Measurements from ENCODE around the gene PPP1R12B. TPM values are rescaled to one million over a fixed set of nuclear protein-coding genes. Genes with fewer than 3 reads are reported as not detected.
"Not testable (repeated sequence)": the region's sequence is repeated elsewhere in the genome, so short reads cannot be mapped to it uniquely, and the experiment has no call there.

PPP1R12B gene
- total RNA-seq, 1 donor: 40.1 TPM

GRCh38 chr1:202578001-202578504, 229.6 kb downstream of the PPP1R12B start:
- no peak for DNase-seq (ENCODE audit: low read depth in 2 of 3, low spot score in 2 of 3)

GRCh38 chr1:202578565-202578964, 230.1 kb downstream of the PPP1R12B start:
- no peak for DNase-seq (ENCODE audit: low read depth in 2 of 3, low spot score in 2 of 3)

- no peak for DNase-seq (ENCODE audit: low read depth in 2 of 3, low spot score in 2 of 3)
These were observed 231.3 kb downstream of the PPP1R12B start for GRCh38 chr1:202579806-202580205.

- DNase-seq (ENCODE audit: low read depth in 2 of 3, low spot score in 2 of 3): no peak
These were observed 232.1 kb downstream of the PPP1R12B start for GRCh38 chr1:202580619-202581018.

DNA sequence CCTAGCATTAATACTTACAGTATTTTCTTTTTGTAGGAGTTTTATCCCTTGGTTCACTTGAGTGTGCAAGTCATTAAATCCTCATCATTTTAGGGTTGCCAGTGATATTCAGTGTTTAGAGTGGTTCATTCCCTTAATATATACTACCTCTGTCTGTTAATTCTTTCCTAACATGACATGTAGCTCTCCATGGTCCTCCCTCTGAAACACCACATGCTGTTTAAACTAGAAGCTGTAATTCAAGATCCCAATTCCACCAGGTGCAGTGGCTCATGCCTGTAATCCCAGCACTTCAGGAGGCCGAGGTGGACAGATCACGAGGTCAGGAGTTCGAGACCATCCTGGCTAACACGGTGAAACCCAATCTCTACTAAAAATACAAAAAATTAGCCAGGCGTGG, 233.9 kb downstream of the PPP1R12B start:
- not testable (repeated sequence) for DNase-seq (ENCODE audit: low read depth in 2 of 3, low spot score in 2 of 3)

DNA sequence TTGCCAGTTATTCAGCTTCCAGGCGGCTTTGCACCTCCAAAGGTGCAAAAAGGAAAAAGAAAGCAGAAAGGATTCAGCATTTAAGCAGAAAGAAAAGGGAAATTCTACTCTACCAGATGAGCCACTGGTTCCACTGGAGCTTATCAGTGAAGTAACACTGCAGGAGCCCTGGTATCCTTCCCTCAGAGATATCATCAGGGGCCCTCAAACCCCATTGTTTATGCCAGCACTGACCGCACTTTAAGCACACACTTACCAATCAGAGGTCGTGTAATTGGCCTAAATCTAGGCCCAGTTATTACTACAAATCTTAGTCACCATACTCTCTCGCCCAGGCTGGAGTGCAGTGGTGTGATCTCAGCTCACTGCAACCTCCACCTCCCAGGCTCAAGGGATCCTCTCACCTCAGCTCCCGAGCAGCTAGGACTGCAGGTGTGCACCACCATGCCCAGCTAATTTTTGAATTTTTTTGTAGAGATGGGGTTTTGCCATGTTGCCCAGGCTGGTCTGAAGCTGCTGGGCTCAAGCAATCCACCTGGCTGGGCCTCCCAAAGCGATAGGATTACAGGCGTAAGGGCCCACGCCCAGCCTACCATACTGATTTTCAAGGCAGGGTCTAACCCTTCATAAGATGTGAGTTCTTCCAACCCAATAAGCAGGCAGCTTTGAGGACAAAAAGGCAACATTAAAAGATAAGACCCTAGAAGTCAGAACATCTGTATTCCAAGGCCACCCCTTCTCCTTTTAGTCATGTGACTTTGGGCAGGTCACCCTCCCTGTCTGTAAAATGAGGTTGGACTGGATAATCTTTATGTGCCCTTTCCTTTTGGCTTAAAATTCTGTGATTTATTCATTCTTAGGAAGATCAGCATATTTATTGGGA, 236.4 kb downstream of the PPP1R12B start:
- DNase-seq (ENCODE audit: low read depth in 2 of 3, low spot score in 2 of 3): peak in 1 of 3 donors; percentile 53

- no peak for DNase-seq (ENCODE audit: low read depth in 2 of 3, low spot score in 2 of 3)
These were observed 237.1 kb downstream of the PPP1R12B start for GRCh38 chr1:202585590-202585933.

GRCh38 chr1:202586018-202586821, 237.7 kb downstream of the PPP1R12B start:
- peak in 2 of 3 donors; percentile 26 to 67 for DNase-seq (ENCODE audit: low read depth in 2 of 3, low spot score in 2 of 3)

DNA sequence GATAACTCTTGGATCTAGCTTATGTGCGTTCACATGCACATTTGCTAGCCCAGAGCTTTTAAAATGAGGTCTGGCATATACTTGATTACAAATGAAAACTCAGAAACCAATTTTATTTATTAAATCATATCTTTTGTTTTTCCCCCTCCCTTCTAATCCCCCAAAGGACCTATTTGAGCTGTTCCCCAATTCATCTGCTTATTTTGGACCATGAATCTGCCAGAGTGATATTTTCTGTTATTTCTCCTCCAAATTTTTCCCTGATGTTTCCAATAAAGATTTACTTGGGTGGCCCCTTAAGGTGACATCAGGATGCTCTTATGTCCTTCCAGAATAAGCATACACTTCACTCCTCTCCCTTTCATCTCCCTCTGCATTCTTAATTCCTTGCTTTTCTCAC, 238.4 kb downstream of the PPP1R12B start:
- no peak for DNase-seq (ENCODE audit: low read depth in 2 of 3, low spot score in 2 of 3)

DNA sequence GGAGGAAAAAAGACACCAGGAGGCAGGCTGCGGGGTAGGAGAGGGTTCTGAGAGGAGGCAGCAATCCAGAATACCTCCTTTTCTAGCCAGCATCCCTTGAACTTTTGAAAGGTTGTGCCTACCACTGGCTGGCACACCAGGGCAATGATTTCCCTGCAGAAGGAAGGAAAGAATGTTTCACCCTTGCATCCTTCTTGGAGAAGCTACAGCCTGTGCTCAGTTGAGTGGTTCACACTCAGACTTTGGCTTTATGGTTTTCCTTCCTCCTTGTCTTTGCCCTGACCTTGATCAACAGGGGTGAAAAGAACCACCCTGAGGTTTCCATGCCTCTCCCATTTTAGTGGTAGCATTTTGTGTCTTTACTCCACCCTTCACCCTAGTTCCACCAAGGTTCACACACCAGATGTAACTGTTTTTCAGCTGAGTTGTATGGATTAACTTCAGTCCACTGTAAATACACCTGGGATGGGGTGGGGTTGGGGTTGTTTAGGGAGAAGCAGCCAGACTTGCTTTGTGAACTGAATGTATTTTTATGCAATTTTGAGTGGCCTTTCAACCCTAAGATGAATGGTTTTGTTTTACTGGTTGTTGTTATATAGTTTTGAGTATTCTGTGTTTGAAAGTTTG, 239.5 kb downstream of the PPP1R12B start:
- DNase-seq (ENCODE audit: low read depth in 2 of 3, low spot score in 2 of 3): no peak

GRCh38 chr1:202588503-202589189, 240.1 kb downstream of the PPP1R12B start:
- no peak for DNase-seq (ENCODE audit: low read depth in 2 of 3, low spot score in 2 of 3)

DNA sequence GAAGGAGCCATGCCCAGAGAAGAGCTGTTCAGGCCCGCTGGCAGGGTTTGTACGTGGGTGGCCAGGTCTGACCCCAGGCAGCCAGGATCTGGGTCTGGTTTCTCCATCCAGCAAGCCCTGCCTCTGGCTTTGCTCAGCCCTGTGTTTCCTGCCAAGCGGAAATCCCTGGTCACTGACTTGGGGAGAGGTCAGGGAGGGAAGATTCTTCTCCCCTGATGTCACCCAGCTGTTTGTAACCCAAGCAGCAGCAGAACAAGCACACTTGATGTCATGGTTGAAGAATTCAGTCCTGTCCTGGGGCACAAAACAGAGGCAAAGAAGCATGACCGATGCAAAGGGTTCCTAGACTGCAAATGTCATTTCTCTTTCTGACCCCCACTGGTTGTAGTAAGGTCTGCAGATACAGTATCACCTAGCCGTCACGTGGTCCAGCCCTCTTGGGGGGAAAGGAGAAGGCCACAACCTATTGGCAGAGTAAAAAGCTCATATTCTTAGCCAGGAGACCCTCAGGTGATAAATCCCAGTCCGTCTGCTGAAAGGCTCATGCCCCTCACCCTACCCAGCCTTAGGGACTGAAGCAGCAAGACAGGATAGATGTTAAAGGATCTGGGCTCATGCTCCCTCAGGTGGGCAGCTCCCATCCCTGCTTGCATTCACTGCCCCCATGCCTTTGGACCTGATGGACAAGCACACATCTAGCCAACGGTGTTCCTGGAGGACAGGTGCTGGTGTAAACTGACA, 240.9 kb downstream of the PPP1R12B start:
- no peak for DNase-seq (ENCODE audit: low read depth in 2 of 3, low spot score in 2 of 3)

DNA sequence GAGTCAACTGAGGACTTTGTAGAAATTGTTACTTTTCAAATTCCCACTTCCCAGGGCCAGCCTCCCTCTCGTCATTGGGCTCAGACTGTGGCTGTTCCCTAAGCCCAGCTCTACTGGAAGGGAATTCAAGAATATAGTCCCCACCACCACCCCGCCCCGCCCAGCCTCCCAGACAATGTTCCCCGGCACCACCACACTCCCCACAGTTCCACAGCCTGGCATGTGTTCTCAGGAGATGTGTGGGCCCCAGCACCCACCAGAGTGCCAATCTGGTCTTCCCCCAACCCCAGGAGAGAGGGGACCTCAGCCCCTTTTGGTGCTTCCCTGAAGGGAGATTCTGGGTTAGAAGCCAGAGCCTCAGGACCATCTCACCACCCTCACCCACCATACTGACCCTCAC, 241.6 kb downstream of the PPP1R12B start:
- no peak for DNase-seq (ENCODE audit: low read depth in 2 of 3, low spot score in 2 of 3)

DNA sequence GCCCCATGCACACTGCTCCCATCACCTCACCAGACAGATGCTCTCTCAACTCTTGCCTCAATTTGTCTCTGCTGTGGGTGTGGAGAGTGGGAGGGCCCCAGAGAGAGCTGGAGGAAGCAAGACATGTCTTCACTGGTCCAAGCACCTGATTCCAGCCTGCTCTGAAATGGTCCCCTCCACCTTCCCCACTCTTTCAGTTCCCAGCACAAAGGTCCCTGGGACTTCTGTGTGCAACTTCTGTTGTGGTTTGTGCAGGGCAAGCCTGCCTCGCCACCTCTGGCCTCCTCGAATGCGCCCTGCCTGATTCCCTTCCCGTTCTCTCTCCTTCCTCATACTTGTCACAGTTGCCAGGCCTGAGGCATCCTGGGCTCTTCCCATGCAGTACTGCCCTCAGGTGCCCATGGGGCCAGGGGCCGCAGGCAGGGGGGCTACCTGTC, 242.5 kb downstream of the PPP1R12B start:
- no peak for DNase-seq (ENCODE audit: low read depth in 2 of 3, low spot score in 2 of 3)

- no peak for DNase-seq (ENCODE audit: low read depth in 2 of 3, low spot score in 2 of 3)
These were observed 243.0 kb downstream of the PPP1R12B start for GRCh38 chr1:202591515-202591914.

GRCh38 chr1:202592146-202592545, 243.6 kb downstream of the PPP1R12B start:
- no peak for DNase-seq (ENCODE audit: low read depth in 2 of 3, low spot score in 2 of 3)

DNA sequence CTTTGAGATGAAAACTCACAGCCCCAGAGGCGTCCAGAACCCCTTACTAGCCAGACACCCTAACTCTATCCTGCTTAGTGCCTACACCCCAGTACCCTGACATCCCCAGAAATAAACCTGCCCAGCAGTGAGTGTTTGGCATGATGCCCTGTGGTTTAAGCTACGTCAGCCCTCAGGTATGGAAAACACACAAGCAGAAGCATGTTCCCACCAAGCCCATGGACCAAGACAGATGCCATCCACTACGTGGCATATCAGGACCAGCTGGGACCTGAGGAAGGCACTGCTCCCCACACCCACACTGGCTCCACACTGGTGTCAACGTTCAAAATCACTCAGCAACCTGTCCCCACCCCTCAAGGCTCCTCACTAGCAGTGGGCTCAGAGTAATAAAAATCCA, 245.3 kb downstream of the PPP1R12B start:
- no peak for DNase-seq (ENCODE audit: low read depth in 2 of 3, low spot score in 2 of 3)

- no peak for DNase-seq (ENCODE audit: low read depth in 2 of 3, low spot score in 2 of 3)
These were observed 248.1 kb downstream of the PPP1R12B start for GRCh38 chr1:202596638-202597037.

GRCh38 chr1:202597090-202597761, 248.7 kb downstream of the PPP1R12B start:
- DNase-seq (ENCODE audit: low read depth in 2 of 3, low spot score in 2 of 3): no peak

Measured in hematopoietic multipotent progenitor cell (in vitro differentiated cells).